Stimulated activated naive CD8-positive, alpha-beta T cell treated with anti-CD3 and anti-CD28 coated beads, Interleukin-15, amount 100 ng/mL, for 72 hours (primary cell): ENCODE data around the gene HOXB9.

ENCODE experiments used
- ATAC-seq: fragments of 150-1000 bp; cut with Tn5 transposase; 2 replicates; pipeline ENCODE4 v1.10.0; 2021; ENCODE audit warnings: mild to moderate bottlenecking, moderate library complexity
- DNase-seq, 2 donors: peaks; one replicate each; pipeline ENCODE4 v3.0.0; 2021 to 2022
- H3K27ac Mint-ChIP-seq, 2 donors: one replicate each; pipeline ENCODE4 v1.8.0; 2022; ENCODE audit warnings: mild to moderate bottlenecking in 2 of 2, mixed read lengths in 2 of 2, moderate library complexity in 2 of 2
- H3K27me3 Mint-ChIP-seq: one replicate; pipeline ENCODE4 v1.8.0; 2022; ENCODE audit warnings: mixed read lengths
- H3K4me1 Mint-ChIP-seq: one replicate; pipeline ENCODE4 v1.8.0; 2022; ENCODE audit warnings: mild to moderate bottlenecking, mixed read lengths
- H3K4me3 Mint-ChIP-seq, 2 donors: one replicate each; pipeline ENCODE4 v1.8.0; 2022; ENCODE audit warnings: mild to moderate bottlenecking in 2 of 2, mixed read lengths in 2 of 2, moderate library complexity in 1 of 2
- H3K9me3 Mint-ChIP-seq, 2 donors: one replicate each; pipeline ENCODE4 v1.8.0; 2022; ENCODE audit warnings: mixed read lengths in 2 of 2

The HOXB9 gene

DNA sequence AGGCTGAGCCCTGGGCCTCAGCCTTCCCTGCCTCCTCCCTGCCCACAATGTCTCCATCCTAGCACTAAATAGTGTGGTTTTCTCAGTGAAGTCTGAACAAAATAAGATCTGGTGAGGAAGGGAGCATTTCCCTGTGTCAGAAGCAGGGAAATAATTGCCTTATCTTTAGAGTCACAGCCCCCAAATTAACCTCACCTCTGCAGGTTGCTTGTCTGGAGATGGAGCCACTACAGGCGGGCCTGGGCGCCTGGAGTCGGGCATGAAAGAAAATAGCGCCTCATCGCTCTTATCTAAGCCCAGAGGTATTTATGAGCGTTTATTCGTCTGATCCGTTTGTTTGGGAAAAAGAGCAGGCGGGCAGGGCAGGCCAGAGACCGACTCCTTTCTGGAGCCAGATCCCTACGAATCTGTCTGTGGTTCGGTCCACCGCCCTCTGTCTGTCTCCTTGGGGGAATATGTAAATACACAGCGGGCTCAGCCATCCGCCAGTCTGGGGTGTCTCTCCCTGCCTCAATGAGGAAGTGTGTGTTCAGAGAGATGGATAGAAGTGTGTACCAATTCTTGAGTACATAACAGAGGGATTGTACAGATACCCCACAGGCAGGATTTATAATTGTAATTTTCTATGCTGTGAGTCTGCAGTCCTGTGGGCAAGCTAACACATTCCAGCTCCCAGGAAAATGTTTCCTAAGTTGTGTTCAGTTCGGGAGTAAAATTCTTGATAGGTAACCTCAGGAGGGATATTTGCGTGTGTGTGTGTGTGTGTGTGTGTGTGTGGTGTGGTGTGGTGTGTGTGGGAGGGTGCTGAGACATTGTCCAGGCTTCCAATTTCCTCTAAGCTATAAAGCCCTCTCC, 25.7 kb downstream of the HOXB9 start:
- DNase-seq (no peak), ATAC-seq (no peak)
- Mint-ChIP-seq H3K9me3 (no peaks in the 10 kb centered on the region), H3K4me1 (peaks cover 53% of the 10 kb centered on the region), H3K27ac (no peak overlapping the region), H3K4me3 (no peak overlapping the region), H3K27me3 (peaks cover 100% of the 10 kb centered on the region)

DNA sequence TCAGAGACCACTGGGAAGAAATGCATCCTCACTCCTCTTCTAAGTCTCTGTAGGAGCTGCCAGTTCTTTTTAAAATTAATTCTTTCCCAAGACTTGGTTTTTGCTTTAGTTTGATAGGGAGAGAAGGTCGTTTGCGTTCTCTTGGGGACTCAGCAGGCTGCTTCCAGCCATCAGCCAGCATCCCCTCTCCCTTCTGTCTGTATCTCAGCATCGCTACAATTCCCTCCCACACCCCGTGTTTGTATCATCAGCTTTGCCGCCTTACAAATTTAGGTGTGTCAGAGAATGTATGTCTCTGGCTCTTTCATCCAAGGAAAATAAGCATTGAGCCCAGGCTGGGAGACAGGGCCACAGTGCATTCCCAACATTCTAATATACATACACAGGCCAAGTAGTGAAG, 26.8 kb downstream of the HOXB9 start:
- no peak for DNase-seq
- no peak for ATAC-seq
- Mint-ChIP-seq H3K27me3 (peaks cover 100% of the 10 kb centered on the region), H3K4me1 (peaks cover 53% of the 10 kb centered on the region), H3K4me3 (no peak overlapping the region), H3K9me3 (no peaks in the 10 kb centered on the region), H3K27ac (no peak overlapping the region)

DNA sequence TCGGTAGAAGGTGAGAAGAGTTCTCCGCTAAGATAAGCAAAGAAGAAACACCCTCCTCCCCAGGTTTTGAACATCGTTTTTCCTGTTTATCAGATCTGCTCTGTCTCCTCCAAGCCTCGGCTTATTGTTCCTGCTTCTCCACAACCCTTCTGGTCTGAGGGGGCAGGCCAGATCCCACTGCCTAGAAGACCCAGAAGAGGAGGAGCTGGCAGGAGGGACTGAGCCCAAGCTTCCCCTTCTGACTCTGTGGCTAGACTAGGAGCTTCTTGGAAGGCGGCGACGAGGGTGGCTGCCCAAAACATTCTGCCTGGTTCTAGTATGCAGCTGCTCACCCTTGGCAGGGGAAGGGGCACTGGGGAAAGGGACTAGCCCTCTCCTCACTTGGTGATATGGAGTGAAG, 27.4 kb downstream of the HOXB9 start:
- Mint-ChIP-seq H3K4me3 (no peak overlapping the region), H3K27me3 (peaks cover 100% of the 10 kb centered on the region), H3K4me1 (peaks cover 53% of the 10 kb centered on the region), H3K27ac (no peak overlapping the region), H3K9me3 (no peaks in the 10 kb centered on the region)
- ATAC-seq (no peak), DNase-seq (no peak)

DNA sequence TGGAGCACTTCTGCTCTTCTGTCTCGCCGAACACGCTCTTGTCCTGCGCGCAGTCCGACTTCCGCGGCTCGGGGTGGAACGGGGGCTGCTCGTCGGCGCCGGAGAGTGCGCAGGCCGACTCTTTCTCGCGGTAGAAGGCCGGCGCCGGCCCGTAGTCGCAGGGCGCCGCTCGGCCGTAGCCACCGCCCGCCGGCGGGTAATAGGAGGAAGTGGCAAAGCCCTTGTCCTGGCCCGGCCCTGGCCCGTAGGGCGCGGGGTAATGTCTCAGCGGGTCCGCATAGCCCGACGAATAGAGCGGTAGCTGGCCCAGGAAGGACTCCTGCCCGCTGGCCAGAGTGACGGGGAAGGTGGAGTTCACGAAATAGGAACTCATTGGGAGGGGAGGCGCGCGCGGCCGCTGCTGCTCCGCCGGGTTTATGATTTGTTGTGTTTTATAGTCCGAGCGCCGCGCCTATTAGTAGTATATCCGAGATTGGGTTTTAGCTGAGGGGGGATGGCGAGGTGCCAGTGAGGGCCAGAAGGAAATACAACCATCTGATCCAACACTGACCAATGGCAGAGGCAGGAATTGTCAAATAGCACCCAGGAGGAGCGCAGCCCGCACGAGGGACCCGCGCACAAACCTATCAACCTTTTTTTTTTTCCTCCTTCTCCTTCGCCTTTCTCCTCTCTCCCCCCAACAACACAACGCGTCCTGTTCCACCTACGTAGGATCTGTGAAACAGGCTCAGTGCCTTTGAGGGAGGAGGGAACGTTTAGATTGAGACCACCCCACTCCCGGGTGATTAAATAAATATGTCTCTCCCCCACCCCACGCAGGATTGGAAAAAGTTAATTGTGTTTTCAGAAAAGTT, 28.2 kb downstream of the HOXB9 start:
- H3K27ac Mint-ChIP-seq, result peak overlapping the region in 1 of 2 donors; percentile 57
- peak overlapping the region; percentile 77 to 83 for H3K4me3 Mint-ChIP-seq
- peaks cover 100% of the 10 kb centered on the region for H3K27me3 Mint-ChIP-seq
- ATAC-seq (peak; percentile 56), DNase-seq (peak in 1 of 2 donors; percentile 47)
- H3K9me3 Mint-ChIP-seq, result no peaks in the 10 kb centered on the region
- peaks cover 54% of the 10 kb centered on the region for H3K4me1 Mint-ChIP-seq

DNA sequence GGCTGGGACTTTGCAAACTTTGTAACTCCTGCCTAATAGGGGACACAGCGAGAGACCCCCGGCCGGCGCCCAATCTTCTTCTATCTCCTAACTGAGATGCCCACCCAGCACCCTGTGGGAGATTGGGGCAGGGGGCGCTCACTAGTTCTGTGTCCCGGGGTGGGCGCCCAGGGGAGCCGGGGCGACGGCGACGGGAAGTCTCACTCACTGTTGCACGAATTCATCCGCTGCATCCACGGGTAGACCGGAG, 28.7 kb downstream of the HOXB9 start:
- ATAC-seq (no peak), DNase-seq (no peak)
- peak overlapping the region; percentile 77 to 83 for H3K4me3 Mint-ChIP-seq
- H3K27ac Mint-ChIP-seq, result peak overlapping the region in 1 of 2 donors; percentile 57
- H3K9me3 Mint-ChIP-seq, result no peaks in the 10 kb centered on the region
- peaks cover 100% of the 10 kb centered on the region for H3K27me3 Mint-ChIP-seq
- peaks cover 56% of the 10 kb centered on the region for H3K4me1 Mint-ChIP-seq

DNA sequence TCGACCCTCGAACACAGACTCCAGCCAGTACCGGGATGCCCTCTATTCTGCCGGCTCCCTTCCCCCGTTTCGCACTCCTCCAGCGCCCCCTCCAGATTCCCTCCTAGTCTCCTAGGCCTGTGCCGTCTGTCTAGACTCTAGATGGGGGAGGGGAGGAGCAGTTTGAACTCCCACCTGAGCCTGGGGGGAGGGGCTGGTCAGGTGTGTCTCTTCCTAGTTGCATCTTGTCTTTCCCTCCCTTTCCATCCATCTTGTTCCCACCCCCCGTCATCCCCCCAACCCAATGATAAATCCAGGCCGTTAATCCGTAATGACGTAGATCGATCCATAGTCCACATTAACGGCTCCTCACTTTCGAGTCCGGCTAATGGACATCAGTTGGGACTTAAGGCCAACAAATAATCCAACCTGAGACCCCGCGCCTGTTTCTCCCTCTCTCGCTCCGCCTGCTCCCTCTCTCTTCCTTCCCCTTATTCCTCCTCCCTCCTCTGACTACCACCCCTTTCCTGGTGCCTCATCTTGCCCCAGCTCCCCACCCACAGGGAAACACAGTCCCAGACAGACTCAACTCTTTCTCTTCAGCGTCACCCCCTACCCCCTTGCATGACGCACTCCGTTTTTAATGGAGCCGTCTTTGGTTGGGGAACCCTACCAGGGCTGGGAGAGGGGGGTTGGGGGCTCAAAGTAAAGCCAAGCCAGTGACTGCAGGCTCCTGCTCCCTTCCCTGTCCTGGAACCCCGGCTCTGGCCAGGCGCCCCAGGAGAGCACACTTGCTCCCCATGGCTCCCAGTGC, 29.2 kb downstream of the HOXB9 start:
- ATAC-seq, result peak; percentile 15
- Mint-ChIP-seq H3K4me3 (peak overlapping the region; percentile 77 to 83), H3K27me3 (peaks cover 100% of the 10 kb centered on the region), H3K9me3 (no peaks in the 10 kb centered on the region), H3K4me1 (peaks cover 54% of the 10 kb centered on the region), H3K27ac (peak overlapping the region in 1 of 2 donors; percentile 57)
- no peak for DNase-seq

DNA sequence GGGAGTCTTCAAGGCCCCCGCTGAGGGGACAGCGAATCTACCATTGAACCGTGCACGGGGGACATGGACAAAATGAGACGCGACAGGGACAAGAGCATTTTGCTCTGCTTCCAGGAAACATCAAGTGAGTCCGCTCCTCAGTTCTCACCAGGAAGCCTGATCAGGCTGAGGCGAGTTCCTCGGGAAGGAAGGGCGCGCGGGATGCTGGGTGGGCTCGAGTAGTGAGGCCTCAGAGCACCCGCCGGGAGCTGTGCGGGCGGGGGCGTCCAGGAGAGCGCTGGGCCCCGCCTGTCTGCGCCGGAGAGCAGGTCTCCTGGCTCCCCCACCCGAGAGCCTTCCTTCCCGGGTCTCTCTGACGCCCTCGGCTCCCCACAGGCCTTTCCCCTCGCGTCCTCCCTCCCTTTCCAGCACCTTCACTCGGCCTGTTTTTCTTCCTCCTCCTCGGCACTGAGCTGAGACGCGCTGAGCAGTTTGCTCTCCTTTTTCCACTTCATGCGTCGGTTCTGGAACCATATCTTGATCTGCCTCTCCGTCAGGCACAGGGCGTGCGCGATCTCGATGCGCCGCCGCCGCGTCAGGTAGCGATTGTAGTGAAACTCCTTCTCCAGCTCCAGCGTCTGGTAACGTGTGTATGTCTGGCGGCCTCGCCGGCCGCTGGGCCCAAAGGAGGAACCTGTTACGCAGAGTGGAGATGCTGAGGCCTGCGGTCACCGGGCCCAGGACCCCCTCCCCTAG, 30.0 kb downstream of the HOXB9 start:
- Mint-ChIP-seq H3K27me3 (peaks cover 100% of the 10 kb centered on the region), H3K9me3 (no peaks in the 10 kb centered on the region), H3K27ac (no peak overlapping the region), H3K4me3 (peak overlapping the region; percentile 77 to 83), H3K4me1 (peaks cover 50% of the 10 kb centered on the region)
- DNase-seq, result peak; percentile 43 to 54
- peak; percentile 42 for ATAC-seq

DNA sequence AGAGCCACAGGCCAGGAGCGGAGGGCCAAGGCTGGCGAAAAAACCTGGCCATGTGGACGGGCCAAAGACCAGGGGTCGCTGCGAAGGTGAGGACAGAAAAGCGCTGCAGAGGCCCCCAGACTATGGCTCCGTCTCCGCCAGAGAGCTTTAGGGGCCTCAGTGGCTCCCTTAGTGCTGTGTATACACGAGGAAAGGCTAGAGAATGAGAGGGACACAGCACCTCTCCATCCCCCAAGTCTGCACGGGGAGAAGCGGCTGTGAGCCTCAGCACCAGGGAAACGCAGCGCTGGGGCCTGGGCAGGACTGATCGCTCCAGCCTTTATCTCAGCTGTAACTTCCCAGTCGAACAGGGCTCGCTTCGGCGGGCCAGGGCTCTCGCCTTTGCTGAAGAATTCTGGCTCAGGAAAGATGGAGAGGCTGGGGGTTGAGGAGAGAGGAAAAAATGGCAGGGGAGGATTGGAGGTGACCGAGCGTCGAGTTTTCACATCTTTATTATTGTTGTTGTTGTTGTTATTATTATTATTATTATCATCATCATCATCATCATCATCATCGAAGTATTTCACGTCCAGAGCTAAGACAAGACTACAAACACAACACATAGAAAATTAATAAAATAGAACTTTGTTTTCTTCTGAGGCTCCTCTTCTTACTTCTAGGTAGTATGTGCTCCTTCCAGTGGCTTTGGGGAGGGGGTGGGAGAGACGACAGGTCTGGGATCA, 30.7 kb downstream of the HOXB9 start:
- Mint-ChIP-seq H3K27me3 (peaks cover 100% of the 10 kb centered on the region), H3K4me1 (peaks cover 50% of the 10 kb centered on the region), H3K27ac (no peak overlapping the region), H3K9me3 (no peaks in the 10 kb centered on the region), H3K4me3 (peak overlapping the region; percentile 34 to 38)
- ATAC-seq, result no peak
- no peak for DNase-seq

DNA sequence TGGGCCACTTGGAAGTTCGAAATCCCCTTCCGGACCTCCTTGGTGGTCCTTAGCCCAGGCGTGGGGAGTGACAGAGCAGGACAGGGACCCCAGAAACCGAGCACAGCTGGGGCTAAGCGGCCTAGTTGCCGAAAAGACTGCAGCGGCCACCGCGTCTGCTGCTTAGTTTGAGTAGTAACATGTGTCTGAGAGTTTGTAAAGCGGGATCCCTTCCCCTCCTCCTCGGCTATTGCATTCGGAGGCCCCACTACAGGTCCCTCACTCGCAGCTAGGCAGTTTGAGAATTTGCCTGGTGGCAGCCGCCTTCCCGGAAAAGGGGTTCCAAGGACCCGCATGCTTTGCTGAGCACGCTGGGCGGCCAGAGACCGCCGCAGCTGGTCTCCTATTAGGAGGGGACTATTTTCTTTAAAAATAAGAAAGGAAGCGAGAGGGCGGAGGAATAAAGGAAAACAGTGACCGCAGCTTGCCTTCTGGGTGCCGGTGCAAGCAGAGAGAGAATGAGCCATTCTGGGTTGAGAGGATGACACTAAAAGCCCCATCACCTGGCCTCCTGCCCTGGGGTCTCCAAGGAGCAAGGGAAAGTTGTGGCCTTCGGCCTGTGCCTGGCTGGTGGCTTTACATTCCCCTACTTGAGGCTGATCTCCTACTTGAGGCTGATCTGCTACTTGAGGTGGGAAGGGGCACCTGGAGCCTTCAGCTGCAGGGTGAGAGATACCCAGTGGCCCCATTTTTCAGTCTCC, 31.4 kb downstream of the HOXB9 start:
- Mint-ChIP-seq H3K9me3 (no peaks in the 10 kb centered on the region), H3K4me1 (peaks cover 57% of the 10 kb centered on the region), H3K27ac (no peak overlapping the region), H3K27me3 (peaks cover 100% of the 10 kb centered on the region), H3K4me3 (no peak overlapping the region)
- no peak for ATAC-seq
- no peak for DNase-seq

DNA sequence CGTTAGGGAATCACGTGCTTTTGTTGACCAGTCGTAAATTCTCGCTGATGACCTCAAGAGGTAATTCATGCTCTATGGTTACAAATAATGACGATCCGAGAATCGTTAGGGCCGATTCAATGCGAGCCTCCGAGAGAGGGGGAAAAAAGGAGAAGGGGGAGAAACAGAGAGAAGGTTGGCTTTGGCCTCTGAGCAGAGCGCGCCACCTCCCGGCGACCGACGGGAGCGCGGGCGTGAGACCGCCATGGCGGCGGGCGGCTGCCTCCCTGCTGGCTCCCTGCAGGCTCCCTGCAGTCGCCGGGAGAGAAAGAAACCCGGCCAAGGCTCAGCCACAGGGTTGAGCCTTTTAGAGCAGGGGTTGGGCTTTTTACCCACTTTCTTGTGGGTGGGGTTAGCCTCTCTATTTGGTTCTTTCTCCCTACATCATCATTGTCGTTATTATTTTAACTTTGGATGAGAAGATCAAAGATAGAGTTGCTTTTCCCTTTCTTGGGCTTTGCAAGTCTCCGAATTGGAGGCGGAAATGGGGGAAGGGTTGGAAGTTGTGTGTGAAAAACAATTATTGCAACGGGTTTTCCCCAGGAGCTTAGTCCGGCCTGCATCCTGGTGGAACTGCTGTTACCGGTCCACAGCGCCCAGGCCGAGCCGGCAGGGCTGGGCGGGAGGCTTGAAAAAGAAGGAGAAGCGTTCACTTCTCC, 32.2 kb downstream of the HOXB9 start:
- Mint-ChIP-seq H3K4me3 (peak overlapping the region; percentile 83 to 89), H3K4me1 (peaks cover 62% of the 10 kb centered on the region), H3K27ac (no peak overlapping the region), H3K9me3 (no peaks in the 10 kb centered on the region), H3K27me3 (peaks cover 100% of the 10 kb centered on the region)
- peak; percentile 81 to 86 for DNase-seq
- peak; percentile 58 for ATAC-seq

DNA sequence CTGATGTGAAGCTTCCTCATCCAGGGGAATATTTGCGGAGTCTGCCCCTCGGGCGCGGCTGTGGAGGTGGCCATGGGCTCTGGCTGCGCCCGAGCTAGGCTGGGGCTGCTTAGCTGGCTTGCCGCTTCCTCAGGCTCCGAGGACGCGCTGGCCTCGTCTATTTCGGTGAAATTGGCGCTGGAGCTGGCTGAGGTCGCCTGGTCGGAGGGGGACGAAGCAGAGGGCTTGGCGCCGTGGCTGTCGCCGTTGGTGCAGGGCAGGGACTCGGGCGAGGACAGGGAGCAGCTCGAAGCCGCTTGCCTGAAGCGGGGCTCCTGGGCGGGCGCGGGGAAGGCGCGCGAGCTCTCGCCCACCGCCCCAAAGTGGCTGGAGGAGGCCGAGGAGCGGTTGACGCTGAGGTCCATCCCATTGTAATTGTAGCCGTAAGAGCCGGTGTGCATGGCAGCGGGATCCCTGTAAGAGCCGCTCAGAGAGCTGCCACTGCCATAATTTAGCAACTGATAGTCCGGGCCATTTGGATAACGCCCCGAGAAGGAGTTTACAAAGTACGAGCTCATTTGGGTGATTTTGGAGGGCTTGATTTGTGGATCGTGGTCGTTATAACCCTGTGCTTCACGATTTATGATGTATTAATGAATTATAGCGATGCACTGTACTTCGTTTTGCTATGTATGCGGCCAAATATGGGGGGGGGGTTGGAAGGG, 32.9 kb downstream of the HOXB9 start, which contains the start of gene HOXB5:
Gene HOXB5 (minus strand): TSS at position 654 of the 704 bp plus-strand sequence. CDS start 97 bp downstream, at position 557.
- Mint-ChIP-seq H3K27me3 (peaks cover 100% of the 10 kb centered on the region), H3K27ac (peak within 1 kb of the TSS in 1 of 2 donors; percentile 77), H3K4me1 (peaks cover 56% of the 10 kb centered on the region), H3K4me3 (peak within 1 kb of the TSS; percentile 83 to 89), H3K9me3 (no peaks in the 10 kb centered on the region)
- DNase-seq (no peak), ATAC-seq (peak; percentile 37)

DNA sequence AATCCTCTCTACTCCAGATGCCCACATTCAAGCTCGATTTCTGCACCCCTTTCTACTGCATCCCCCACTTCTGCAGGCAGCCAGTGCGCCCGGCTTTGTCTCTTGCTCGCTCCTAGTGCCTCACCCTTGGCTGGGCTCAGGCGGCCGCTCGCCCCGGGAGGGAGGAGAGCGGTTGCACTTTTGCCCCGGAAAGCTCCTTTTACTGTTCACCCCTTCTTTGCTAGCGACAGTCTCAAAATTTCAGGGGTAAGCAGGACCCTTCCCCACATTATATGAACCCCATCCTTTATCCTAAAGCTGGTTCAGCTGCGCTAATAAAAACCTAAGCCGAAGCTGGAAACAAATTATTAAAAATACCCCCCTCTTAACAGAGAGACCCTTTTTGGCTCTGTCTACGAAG, 33.6 kb downstream of the HOXB9 start:
- Mint-ChIP-seq H3K4me3 (peak overlapping the region; percentile 83 to 89), H3K27me3 (peaks cover 100% of the 10 kb centered on the region)

DNA sequence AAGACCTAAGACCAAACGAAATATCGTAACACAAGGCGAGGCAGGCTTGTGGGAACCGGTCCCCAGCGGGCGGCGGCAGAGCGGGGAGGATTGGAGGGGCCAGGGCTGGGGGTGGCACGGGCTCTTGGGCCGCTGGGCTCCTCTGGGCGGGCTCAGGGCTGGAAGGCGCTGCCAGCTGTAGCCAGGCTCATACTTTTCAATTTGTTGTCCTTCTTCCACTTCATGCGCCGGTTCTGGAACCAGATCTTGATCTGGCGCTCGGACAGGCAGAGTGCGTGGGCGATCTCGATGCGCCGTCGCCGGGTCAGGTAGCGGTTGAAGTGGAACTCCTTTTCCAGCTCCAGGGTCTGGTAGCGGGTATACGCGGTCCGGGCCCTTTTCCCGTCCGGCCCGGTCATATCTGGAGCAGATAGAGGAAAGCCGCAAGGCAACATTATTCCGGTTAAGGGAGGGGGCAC, 34.1 kb downstream of the HOXB9 start:
- DNase-seq (no peak), ATAC-seq (no peak)
- peaks cover 52% of the 10 kb centered on the region for H3K4me1 Mint-ChIP-seq
- peaks cover 100% of the 10 kb centered on the region for H3K27me3 Mint-ChIP-seq
- no peak overlapping the region for H3K27ac Mint-ChIP-seq
- H3K4me3 Mint-ChIP-seq, result peak overlapping the region; percentile 42 to 89
- no peaks in the 10 kb centered on the region for H3K9me3 Mint-ChIP-seq

More for the DNA sequence above, 33.6 kb downstream of the HOXB9 start:
- peak; percentile 54 for ATAC-seq
- Mint-ChIP-seq H3K27ac (no peak overlapping the region), H3K9me3 (no peaks in the 10 kb centered on the region), H3K4me1 (peaks cover 52% of the 10 kb centered on the region)
- no peak for DNase-seq
